T-helper 1 cell treated with Interleukin-12 subunit alpha and Interleukin-12 subunit beta and Interleukin-4 antibody, amounts not matched to agents 30 ng/mL and 1 ng/mL, for 36 hours (primary cell): ENCODE results near the gene FOXL1. TPM values are rescaled to one million over a fixed set of nuclear protein-coding genes. Genes with fewer than 3 reads are reported as not detected.

Experiments used
- intact Hi-C: fragments of 100-400 bp; cut with micrococcal nuclease; formaldehyde crosslinking; loops from one replicate; pipeline ENCODE4 v1.15.1; 2024
- total RNA-seq: library from RNA; stranded (reverse); gene quantifications from 2 replicates; pipeline ENCODE4 v1.2.3, GENCODE V29; 2022

The FOXL1 gene
- total RNA-seq, 1 donor from 2014 or later = not detected

- intact Hi-C loops = no loop called here
These were observed 47.9 kb downstream of the FOXL1 start for GRCh38 chr16:86626284-86626683.

GRCh38 chr16:86626966-86627365, 48.6 kb downstream of the FOXL1 start:
- intact Hi-C loops = no loop called here

GRCh38 chr16:86628614-86629013, 50.3 kb downstream of the FOXL1 start:
- intact Hi-C loops = no loop called here

GRCh38 chr16:86630471-86630870, 52.1 kb downstream of the FOXL1 start:
- intact Hi-C loops = no loop called here

GRCh38 chr16:86631444-86631843, 53.1 kb downstream of the FOXL1 start:
- intact Hi-C loops = no loop called here

Other genes starting within 250 kb of the FOXL1 start
- gene FOXF1, start 68.0 kb upstream of the FOXL1 start, total RNA-seq = not detected in 2 replicates
- 28.0 and 36.1 TPM in 2 replicates for gene MTHFSD, start 23.3 kb upstream of the FOXL1 start, total RNA-seq
- not detected in 2 replicates for gene FOXC2, start 11.7 kb upstream of the FOXL1 start, total RNA-seq